Activated naive CD8-positive, alpha-beta T cell treated with anti-CD3 and anti-CD28 coated beads, Interleukin-2, amount 50 U/mL, for 16 hours (primary cell): ENCODE measurements around the gene WDR93.

Experiments used
- DNase-seq: peaks from one replicate; pipeline ENCODE4 v3.0.0-alpha.2; 2020; ENCODE audit warnings: low read depth, low spot score

Gene WDR93

GRCh38 chr15:89790206-89790605 is 99.6 kb downstream of the WDR93 start:
- DNase-seq = no peak

- no peak for DNase-seq
Measured at GRCh38 chr15:89790661-89791060, 100.0 kb downstream of the WDR93 start.

- no peak for DNase-seq
Measured at GRCh38 chr15:89792106-89792805, 101.6 kb downstream of the WDR93 start.
